ENCODE measurements around the gene KCTD13.

- no peak for TF ChIP-seq YY1 (IDR thresholded peaks at IDR 0.05; ENCODE audit: insufficient read depth, insufficient read length)
- no peak for TF ChIP-seq SUZ12 (IDR thresholded peaks at IDR 0.05; ENCODE audit: extremely low read depth, insufficient read depth, insufficient read length)
Measured at GRCh38 chr16:29927070-29927905, 1.3 kb upstream of the KCTD13 start.

Data from NT2/D1 (cell line).